Measurements from ENCODE around the gene DRD4. TPM values are rescaled to one million over a fixed set of nuclear protein-coding genes. Genes with fewer than 3 reads are reported as not detected.
A peak's percentile ranks its signal among the peaks of the same experiment; 100 is the strongest.
"Not testable (repeated sequence)": the region's sequence is repeated elsewhere in the genome, so short reads cannot be mapped to it uniquely, and the experiment has no call there.

DRD4 gene
- polyA plus RNA-seq, 2 of the 4 experiments (the other 2 are of a cell fraction): not detected

DNA sequence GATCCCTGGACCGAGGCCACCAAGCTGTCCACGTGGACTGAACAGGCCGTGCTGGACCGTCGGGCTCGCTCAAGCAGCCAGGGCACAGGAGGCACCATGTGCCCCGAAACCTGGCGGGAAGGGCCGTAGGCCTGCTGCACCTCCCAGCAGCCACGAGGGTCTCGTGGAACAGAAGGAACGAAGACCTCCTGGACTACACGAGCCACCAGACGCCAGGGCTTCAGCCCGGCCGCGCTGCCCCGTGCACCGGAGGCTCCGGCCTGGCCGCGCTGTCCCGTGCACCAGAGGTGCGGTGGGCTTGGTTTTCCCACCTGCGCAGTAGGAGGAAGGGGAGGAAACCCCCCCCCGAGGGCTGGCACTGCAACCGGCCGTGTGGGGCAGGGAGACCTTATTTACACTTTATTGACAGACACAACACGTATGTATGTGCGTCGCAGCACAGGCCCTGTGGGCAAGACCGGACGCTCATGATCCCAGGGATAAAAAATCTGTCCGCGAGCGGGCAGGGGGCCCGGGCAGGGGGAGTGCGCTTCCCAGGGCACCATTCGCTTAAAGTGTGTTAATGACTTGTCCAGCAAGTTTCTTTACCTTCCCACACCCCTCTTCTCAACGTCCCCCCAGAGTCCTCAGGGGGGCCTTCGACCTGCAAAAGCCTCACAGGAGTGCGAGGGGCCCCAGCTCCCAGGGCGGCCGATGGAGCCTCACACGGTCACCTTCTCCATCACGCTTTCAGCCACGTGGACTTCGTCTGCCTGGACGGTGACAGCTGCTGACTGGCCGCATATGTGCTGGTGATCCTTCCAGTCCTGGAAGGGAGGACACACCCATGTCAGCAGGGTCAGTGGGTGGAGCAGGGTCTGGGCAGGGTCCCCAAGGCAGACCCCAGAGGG, 7.0 kb downstream of the DRD4 start:
- Histone ChIP-seq H3K4me2 (no peak overlapping the region), H3K4me3 (no peak overlapping the region), H3K4me1 (peaks cover 15% of the 10 kb centered on the region; the same call in 2 of the 3 replicates), H3K27ac (peak overlapping the region in 1 of 2 experiments; percentile 76; a peak in 2 of 6 replicates), H3K9me3 (no peaks in the 10 kb centered on the region)
- 91% methylated on average over 48 of the region's 50 CpGs for WGBS (ENCODE audit: missing lambda C conversion rate)
- ATAC-seq (no peak; a peak in 1 of 6 replicates), FAIRE-seq (no peak), DNase-seq (ENCODE audit: low read depth in 1 of 2, low spot score in 1 of 2) (no peak)
- POLR2A ChIA-PET: no interaction called here
- TF ChIP-seq POLR2AphosphoS2 (conservative IDR thresholded peaks at IDR 0.05; ENCODE audit: low read length) (no peak), RAD21 (conservative IDR thresholded peaks at IDR 0.05 in 1 of 2, IDR thresholded peaks at IDR 0.05 in 1 of 2) (no peak), JUN (IDR thresholded peaks at IDR 0.05) (no peak), ZC3H11A (IDR thresholded peaks at IDR 0.05) (no peak)
- TF ChIP-seq, protein P1, sequence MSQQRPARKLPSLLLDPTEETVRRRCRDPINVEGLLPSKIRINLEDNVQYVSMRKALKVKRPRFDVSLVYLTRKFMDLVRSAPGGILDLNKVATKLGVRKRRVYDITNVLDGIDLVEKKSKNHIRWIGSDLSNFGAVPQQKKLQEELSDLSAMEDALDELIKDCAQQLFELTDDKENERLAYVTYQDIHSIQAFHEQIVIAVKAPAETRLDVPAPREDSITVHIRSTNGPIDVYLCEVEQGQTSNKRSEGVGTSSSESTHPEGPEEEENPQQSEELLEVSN (IDR thresholded peaks at IDR 0.05; ENCODE audit: borderline replicate concordance, low read depth): no peak
- TF ChIP-seq, protein P2, sequence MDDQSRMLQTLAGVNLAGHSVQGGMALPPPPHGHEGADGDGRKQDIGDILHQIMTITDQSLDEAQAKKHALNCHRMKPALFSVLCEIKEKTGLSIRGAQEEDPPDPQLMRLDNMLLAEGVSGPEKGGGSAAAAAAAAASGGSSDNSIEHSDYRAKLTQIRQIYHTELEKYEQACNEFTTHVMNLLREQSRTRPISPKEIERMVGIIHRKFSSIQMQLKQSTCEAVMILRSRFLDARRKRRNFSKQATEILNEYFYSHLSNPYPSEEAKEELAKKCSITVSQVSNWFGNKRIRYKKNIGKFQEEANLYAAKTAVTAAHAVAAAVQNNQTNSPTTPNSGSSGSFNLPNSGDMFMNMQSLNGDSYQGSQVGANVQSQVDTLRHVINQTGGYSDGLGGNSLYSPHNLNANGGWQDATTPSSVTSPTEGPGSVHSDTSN (IDR thresholded peaks at IDR 0.05): no peak
- TF ChIP-seq, protein P3, sequence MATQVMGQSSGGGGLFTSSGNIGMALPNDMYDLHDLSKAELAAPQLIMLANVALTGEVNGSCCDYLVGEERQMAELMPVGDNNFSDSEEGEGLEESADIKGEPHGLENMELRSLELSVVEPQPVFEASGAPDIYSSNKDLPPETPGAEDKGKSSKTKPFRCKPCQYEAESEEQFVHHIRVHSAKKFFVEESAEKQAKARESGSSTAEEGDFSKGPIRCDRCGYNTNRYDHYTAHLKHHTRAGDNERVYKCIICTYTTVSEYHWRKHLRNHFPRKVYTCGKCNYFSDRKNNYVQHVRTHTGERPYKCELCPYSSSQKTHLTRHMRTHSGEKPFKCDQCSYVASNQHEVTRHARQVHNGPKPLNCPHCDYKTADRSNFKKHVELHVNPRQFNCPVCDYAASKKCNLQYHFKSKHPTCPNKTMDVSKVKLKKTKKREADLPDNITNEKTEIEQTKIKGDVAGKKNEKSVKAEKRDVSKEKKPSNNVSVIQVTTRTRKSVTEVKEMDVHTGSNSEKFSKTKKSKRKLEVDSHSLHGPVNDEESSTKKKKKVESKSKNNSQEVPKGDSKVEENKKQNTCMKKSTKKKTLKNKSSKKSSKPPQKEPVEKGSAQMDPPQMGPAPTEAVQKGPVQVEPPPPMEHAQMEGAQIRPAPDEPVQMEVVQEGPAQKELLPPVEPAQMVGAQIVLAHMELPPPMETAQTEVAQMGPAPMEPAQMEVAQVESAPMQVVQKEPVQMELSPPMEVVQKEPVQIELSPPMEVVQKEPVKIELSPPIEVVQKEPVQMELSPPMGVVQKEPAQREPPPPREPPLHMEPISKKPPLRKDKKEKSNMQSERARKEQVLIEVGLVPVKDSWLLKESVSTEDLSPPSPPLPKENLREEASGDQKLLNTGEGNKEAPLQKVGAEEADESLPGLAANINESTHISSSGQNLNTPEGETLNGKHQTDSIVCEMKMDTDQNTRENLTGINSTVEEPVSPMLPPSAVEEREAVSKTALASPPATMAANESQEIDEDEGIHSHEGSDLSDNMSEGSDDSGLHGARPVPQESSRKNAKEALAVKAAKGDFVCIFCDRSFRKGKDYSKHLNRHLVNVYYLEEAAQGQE (IDR thresholded peaks at IDR 0.05): no peak
- CTCF ChIA-PET: no interaction called here

DNA sequence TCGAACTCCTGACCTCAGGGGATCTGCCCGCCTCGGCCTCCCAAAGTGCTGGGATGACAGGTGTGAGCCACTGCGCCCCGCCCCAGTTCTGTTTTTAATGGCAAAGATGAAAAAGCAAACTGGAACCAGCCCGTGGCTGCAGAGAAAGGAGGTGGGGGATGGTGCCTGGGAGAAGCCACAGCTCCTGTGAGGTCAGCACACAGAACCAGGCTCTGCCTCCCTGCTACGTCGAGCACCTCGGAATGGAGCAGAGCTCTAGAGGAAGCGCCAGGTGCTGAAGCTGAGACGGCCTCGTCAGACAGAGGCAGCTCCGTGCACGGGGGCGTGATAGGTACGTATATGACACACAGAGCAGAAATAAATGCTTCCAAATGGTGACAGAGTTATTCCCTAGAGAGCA, 8.5 kb downstream of the DRD4 start:
- DNase-seq (ENCODE audit: low read depth in 1 of 2, low spot score in 1 of 2) (no peak), FAIRE-seq (no peak), ATAC-seq (no peak)
- Histone ChIP-seq H3K4me1 (peaks cover 15% of the 10 kb centered on the region; the same call in 2 of the 3 replicates), H3K27ac (no peak overlapping the region), H3K4me3 (no peak overlapping the region), H3K9me3 (no peaks in the 10 kb centered on the region), H3K4me2 (no peak overlapping the region)
- WGBS (ENCODE audit: missing lambda C conversion rate): 89% methylated on average over 16 of the region's 16 CpGs
- TF ChIP-seq POLR2A (IDR thresholded peaks at IDR 0.05; ENCODE audit: low read length) (no peak), KDM5A (IDR thresholded peaks at IDR 0.05) (no peak)
- POLR2A ChIA-PET: interaction anchor here (1.0 kb wide), 1 partner anchor 10 kb away, joined by 3 read pairs; no protein-coding TSS in a partner anchor
- CTCF ChIA-PET: interaction anchor here (1.5 kb wide), 1 partner anchor 10 kb away, joined by 5 read pairs; no protein-coding TSS in a partner anchor

DNA sequence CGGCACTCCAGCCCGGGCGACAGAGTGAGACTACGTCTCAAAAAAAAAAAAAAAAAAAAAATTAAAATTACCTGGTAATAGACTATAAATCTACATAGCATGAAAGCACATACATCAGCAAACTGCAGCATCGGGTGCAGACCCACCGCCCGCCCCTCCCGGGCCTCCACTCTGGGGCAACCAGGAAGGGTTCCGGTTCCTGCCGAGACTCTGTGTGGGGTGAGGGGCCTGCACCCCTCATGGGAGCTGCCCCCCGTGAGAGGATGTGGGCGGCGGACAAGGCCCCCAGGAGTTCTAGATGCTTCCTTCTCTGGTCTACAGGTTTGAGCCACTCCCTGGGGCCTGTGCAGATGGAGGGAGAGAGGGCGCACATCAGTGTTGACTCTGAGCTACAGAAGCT, 9.1 kb downstream of the DRD4 start:
- no peak for DNase-seq (ENCODE audit: low read depth in 1 of 2, low spot score in 1 of 2)
- POLR2A ChIA-PET: interaction anchor here (1.0 kb wide), 1 partner anchor 9 kb away, joined by 3 read pairs; no protein-coding TSS in a partner anchor

DNA sequence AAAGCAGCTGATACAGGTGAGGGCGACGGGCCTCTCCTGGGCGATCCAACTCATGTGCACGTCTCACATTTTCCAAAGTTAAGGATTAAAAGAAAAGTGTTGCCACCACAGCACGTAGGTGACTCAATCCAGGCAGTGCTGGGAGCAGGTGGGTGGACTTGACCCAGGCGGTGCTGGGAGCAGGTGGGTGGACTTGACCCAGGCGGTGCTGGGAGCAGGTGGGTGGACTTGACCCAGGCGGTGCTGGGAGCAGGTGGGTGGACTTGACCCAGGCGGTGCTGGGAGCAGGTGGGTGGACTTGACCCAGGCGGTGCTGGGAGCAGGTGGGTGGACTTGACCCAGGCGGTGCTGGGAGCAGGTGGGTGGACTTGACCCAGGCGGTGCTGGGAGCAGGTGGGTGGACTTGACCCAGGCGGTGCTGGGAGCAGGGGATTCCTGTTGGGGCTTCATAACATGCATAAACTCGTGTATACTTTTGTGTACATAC, 10.6 kb downstream of the DRD4 start:
- WGBS (ENCODE audit: missing lambda C conversion rate): 94% methylated on average over 11 of the region's 14 CpGs
- ATAC-seq; H3K4me1 ChIP-seq; H3K4me2 ChIP-seq; DNase-seq (ENCODE audit: low read depth in 1 of 2, low spot score in 1 of 2); FAIRE-seq; POLR2A ChIA-PET; H3K27ac ChIP-seq; H3K4me3 ChIP-seq; H3K9me3 ChIP-seq: not testable (repeated sequence)
- CTCF ChIA-PET: interaction anchor here (0.6 to 1.6 kb wide), 3 partner anchors 11 to 155 kb away, joined by 3 read pairs; no protein-coding TSS in a partner anchor

More for the DNA sequence above, 9.1 kb downstream of the DRD4 start:
- no peaks in the 10 kb centered on the region for H3K9me3 ChIP-seq
- CTCF ChIA-PET: interaction anchor here (0.6 to 1.5 kb wide), 3 partner anchors 9 to 14 kb away, joined by 4 to 5 read pairs (median 4); no protein-coding TSS in a partner anchor
- TF ChIP-seq SREBF2 (IDR thresholded peaks at IDR 0.05): no peak
- TF ChIP-seq FOXS1 (CRISPR knock-in tag; IDR thresholded peaks at IDR 0.05): no peak
- TF ChIP-seq, protein P3 (IDR thresholded peaks at IDR 0.05): no peak
- no peak for TF ChIP-seq BHLHE40 (IDR thresholded peaks at IDR 0.05; ENCODE audit: low read depth, low read length)
- TF ChIP-seq TFCP2L1 (CRISPR knock-in tag; IDR thresholded peaks at IDR 0.05): no peak
- TF ChIP-seq RNF2 (IDR thresholded peaks at IDR 0.05; ENCODE audit: borderline replicate concordance, low read depth): no peak
- no peak for TF ChIP-seq GATA3 (IDR thresholded peaks at IDR 0.05; ENCODE audit: borderline replicate concordance)
- TF ChIP-seq EP300 (IDR thresholded peaks at IDR 0.05): no peak
- no peak for TF ChIP-seq RAD21 (conservative IDR thresholded peaks at IDR 0.05 in 1 of 2, IDR thresholded peaks at IDR 0.05 in 1 of 2)
- TF ChIP-seq, protein P4, sequence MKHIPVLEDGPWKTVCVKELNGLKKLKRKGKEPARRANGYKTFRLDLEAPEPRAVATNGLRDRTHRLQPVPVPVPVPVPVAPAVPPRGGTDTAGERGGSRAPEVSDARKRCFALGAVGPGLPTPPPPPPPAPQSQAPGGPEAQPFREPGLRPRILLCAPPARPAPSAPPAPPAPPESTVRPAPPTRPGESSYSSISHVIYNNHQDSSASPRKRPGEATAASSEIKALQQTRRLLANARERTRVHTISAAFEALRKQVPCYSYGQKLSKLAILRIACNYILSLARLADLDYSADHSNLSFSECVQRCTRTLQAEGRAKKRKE (CRISPR knock-in tag; IDR thresholded peaks at IDR 0.05; ENCODE audit: low read depth): no peak
- TF ChIP-seq ESRRA (IDR thresholded peaks at IDR 0.05; ENCODE audit: borderline replicate concordance, low read length): no peak
- TF ChIP-seq HOXA7 (CRISPR knock-in tag; IDR thresholded peaks at IDR 0.05): no peak
- no peak for ATAC-seq
- no peak overlapping the region for H3K4me3 ChIP-seq
- WGBS (ENCODE audit: missing lambda C conversion rate): 95% methylated on average over 14 of the region's 14 CpGs
- H3K4me2 ChIP-seq: no peak overlapping the region
- FAIRE-seq: no peak
- H3K4me1 ChIP-seq: peaks cover 9% of the 10 kb centered on the region; the same call in 2 of the 3 replicates
- H3K27ac ChIP-seq: no peak overlapping the region

Data from A549 (cell line).